Measurements from ENCODE around the gene ANKRD39. TPM values are rescaled to one million over a fixed set of nuclear protein-coding genes. Genes with fewer than 3 reads are reported as not detected.

ANKRD39 gene
- total and polyA plus RNA-seq, 2 experiments from 2014 or later = 17.5 to 32.0 TPM

GRCh38 chr2:96816836-96817702, 40.7 kb downstream of the ANKRD39 start:
- H3K4me2 ChIP-seq = peak overlapping the region; percentile 96
- Mint-ChIP-seq H3K4me3 (peak overlapping the region; percentile 83), H3K4me1 (peaks cover 40% of the 10 kb centered on the region), H3K27ac (no peak overlapping the region), H3K36me3 (ENCODE audit: low read depth) (peaks cover 33% of the 10 kb centered on the region), H3K27me3 (ENCODE audit: insufficient read depth, low read depth, poor library complexity) (peaks cover 16% of the 10 kb centered on the region), H3K9me3 (no peaks in the 10 kb centered on the region)
- peaks cover 6% of the 10 kb centered on the region; the same call in 1 of the 2 replicates for H3F3A ChIP-seq (replicated peaks; ENCODE audit: low read depth)
- DNase-seq (ENCODE audit: low spot score) = peak; percentile 34
- peaks cover 38% of the 10 kb centered on the region for H4K20me1 ChIP-seq (replicated peaks; ENCODE audit: insufficient read depth)
- H3K27ac ChIP-seq (ENCODE audit: low read depth) = no peak overlapping the region
- no peaks in the 10 kb centered on the region for H3K9me2 ChIP-seq (ENCODE audit: insufficient read depth)
- ATAC-seq = peak; percentile 27; the same call in 2 of the 3 replicates
- H2AFZ ChIP-seq = no peak overlapping the region
- peaks cover 51% of the 10 kb centered on the region for H3K79me2 ChIP-seq (replicated peaks; ENCODE audit: insufficient read depth)
- no peaks in the 10 kb centered on the region for H3K27me3 ChIP-seq (ENCODE audit: insufficient read depth)
- TF ChIP-seq EZH2 (IDR thresholded peaks at IDR 0.05; ENCODE audit: low read depth, unreplicated experiment) (no peak), POLR2AphosphoS5 (IDR thresholded peaks at IDR 0.05; ENCODE audit: low read depth) (0 out of 2 replicates have a peak, but pooled peaks have one; percentile 10)
- peak overlapping the region; percentile 88 for H3K4me3 ChIP-seq
- peaks cover 21% of the 10 kb centered on the region for H3K4me1 ChIP-seq (ENCODE audit: insufficient read depth)
- H3K36me3 ChIP-seq (ENCODE audit: insufficient read depth) = no peaks in the 10 kb centered on the region; the same call in 1 of the 2 replicates

GRCh38 chr2:96816127-96816835, 41.5 kb downstream of the ANKRD39 start, which contains the start of gene CNNM3:
Gene CNNM3 (plus strand): TSS chr2:96816268. CDS start chr2:96816278, 10 bp downstream.
- peak within 1 kb of the TSS; percentile 66 for H3K27ac Mint-ChIP-seq
- TF ChIP-seq JUNB (IDR thresholded peaks at IDR 0.05; ENCODE audit: unreplicated experiment) = no peak
- peak; percentile 48; the same call in 1 of the 2 replicates for TF ChIP-seq CREB1 (CRISPR knock-in tag; IDR thresholded peaks at IDR 0.05; ENCODE audit: low read depth)
- TF ChIP-seq ZNF114 (CRISPR knock-in tag; IDR thresholded peaks at IDR 0.05) = no peak
- TF ChIP-seq, protein P1, sequence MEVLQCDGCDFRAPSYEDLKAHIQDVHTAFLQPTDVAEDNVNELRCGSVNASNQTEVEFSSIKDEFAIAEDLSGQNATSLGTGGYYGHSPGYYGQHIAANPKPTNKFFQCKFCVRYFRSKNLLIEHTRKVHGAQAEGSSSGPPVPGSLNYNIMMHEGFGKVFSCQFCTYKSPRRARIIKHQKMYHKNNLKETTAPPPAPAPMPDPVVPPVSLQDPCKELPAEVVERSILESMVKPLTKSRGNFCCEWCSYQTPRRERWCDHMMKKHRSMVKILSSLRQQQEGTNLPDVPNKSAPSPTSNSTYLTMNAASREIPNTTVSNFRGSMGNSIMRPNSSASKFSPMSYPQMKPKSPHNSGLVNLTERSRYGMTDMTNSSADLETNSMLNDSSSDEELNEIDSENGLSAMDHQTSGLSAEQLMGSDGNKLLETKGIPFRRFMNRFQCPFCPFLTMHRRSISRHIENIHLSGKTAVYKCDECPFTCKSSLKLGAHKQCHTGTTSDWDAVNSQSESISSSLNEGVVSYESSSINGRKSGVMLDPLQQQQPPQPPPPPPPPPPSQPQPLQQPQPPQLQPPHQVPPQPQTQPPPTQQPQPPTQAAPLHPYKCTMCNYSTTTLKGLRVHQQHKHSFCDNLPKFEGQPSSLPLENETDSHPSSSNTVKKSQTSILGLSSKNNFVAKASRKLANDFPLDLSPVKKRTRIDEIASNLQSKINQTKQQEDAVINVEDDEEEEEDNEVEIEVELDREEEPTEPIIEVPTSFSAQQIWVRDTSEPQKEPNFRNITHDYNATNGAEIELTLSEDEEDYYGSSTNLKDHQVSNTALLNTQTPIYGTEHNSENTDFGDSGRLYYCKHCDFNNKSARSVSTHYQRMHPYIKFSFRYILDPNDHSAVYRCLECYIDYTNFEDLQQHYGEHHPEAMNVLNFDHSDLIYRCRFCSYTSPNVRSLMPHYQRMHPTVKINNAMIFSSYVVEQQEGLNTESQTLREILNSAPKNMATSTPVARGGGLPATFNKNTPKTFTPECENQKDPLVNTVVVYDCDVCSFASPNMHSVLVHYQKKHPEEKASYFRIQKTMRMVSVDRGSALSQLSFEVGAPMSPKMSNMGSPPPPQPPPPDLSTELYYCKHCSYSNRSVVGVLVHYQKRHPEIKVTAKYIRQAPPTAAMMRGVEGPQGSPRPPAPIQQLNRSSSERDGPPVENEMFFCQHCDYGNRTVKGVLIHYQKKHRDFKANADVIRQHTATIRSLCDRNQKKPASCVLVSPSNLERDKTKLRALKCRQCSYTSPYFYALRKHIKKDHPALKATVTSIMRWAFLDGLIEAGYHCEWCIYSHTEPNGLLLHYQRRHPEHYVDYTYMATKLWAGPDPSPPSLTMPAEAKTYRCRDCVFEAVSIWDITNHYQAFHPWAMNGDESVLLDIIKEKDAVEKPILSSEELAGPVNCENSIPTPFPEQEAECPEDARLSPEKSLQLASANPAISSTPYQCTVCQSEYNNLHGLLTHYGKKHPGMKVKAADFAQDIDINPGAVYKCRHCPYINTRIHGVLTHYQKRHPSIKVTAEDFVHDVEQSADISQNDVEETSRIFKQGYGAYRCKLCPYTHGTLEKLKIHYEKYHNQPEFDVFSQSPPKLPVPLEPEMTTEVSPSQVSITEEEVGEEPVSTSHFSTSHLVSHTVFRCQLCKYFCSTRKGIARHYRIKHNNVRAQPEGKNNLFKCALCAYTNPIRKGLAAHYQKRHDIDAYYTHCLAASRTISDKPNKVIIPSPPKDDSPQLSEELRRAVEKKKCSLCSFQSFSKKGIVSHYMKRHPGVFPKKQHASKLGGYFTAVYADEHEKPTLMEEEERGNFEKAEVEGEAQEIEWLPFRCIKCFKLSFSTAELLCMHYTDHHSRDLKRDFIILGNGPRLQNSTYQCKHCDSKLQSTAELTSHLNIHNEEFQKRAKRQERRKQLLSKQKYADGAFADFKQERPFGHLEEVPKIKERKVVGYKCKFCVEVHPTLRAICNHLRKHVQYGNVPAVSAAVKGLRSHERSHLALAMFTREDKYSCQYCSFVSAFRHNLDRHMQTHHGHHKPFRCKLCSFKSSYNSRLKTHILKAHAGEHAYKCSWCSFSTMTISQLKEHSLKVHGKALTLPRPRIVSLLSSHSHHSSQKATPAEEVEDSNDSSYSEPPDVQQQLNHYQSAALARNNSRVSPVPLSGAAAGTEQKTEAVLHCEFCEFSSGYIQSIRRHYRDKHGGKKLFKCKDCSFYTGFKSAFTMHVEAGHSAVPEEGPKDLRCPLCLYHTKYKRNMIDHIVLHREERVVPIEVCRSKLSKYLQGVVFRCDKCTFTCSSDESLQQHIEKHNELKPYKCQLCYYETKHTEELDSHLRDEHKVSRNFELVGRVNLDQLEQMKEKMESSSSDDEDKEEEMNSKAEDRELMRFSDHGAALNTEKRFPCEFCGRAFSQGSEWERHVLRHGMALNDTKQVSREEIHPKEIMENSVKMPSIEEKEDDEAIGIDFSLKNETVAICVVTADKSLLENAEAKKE (CRISPR knock-in tag; IDR thresholded peaks at IDR 0.05) = no peak
- peak; percentile 75 for TF ChIP-seq POLR2AphosphoS5 (IDR thresholded peaks at IDR 0.05; ENCODE audit: low read depth)
- TF ChIP-seq, protein P2, sequence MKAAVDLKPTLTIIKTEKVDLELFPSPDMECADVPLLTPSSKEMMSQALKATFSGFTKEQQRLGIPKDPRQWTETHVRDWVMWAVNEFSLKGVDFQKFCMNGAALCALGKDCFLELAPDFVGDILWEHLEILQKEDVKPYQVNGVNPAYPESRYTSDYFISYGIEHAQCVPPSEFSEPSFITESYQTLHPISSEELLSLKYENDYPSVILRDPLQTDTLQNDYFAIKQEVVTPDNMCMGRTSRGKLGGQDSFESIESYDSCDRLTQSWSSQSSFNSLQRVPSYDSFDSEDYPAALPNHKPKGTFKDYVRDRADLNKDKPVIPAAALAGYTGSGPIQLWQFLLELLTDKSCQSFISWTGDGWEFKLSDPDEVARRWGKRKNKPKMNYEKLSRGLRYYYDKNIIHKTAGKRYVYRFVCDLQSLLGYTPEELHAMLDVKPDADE (IDR thresholded peaks at IDR 0.05) = no peak
- TF ChIP-seq, protein P3, sequence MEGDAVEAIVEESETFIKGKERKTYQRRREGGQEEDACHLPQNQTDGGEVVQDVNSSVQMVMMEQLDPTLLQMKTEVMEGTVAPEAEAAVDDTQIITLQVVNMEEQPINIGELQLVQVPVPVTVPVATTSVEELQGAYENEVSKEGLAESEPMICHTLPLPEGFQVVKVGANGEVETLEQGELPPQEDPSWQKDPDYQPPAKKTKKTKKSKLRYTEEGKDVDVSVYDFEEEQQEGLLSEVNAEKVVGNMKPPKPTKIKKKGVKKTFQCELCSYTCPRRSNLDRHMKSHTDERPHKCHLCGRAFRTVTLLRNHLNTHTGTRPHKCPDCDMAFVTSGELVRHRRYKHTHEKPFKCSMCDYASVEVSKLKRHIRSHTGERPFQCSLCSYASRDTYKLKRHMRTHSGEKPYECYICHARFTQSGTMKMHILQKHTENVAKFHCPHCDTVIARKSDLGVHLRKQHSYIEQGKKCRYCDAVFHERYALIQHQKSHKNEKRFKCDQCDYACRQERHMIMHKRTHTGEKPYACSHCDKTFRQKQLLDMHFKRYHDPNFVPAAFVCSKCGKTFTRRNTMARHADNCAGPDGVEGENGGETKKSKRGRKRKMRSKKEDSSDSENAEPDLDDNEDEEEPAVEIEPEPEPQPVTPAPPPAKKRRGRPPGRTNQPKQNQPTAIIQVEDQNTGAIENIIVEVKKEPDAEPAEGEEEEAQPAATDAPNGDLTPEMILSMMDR (conservative IDR thresholded peaks at IDR 0.05; ENCODE audit: low read depth in 2 of 2) = peak; percentile 32 to 38; a peak in 3 of 4 replicates

More at GRCh38 chr2:96816127-96816835, 41.5 kb downstream of the ANKRD39 start, which contains the start of gene CNNM3:
- peak within 1 kb of the TSS; percentile 97 for H3K4me2 ChIP-seq
- H3K36me3 ChIP-seq (ENCODE audit: insufficient read depth) = no peaks in the 10 kb centered on the region; the same call in 1 of the 2 replicates
- peaks cover 6% of the 10 kb centered on the region; the same call in 1 of the 2 replicates for H3F3A ChIP-seq (replicated peaks; ENCODE audit: low read depth)
- Mint-ChIP-seq H3K4me1 (peaks cover 38% of the 10 kb centered on the region), H3K27me3 (ENCODE audit: insufficient read depth, low read depth, poor library complexity) (peaks cover 16% of the 10 kb centered on the region), H3K36me3 (ENCODE audit: low read depth) (peaks cover 30% of the 10 kb centered on the region), H3K9me3 (no peaks in the 10 kb centered on the region), H3K4me3 (peak within 1 kb of the TSS; percentile 86)
- H3K79me2 ChIP-seq (replicated peaks; ENCODE audit: insufficient read depth) = peaks cover 43% of the 10 kb centered on the region
- peaks cover 32% of the 10 kb centered on the region for H4K20me1 ChIP-seq (replicated peaks; ENCODE audit: insufficient read depth)
- peak within 1 kb of the TSS; percentile 88 for H3K4me3 ChIP-seq
- H3K27ac ChIP-seq (ENCODE audit: low read depth) = no peak within 1 kb of the TSS
- peaks cover 21% of the 10 kb centered on the region for H3K4me1 ChIP-seq (ENCODE audit: insufficient read depth)
- peak within 1 kb of the TSS; percentile 99 for H2AFZ ChIP-seq
- H3K27me3 ChIP-seq (ENCODE audit: insufficient read depth) = no peaks in the 10 kb centered on the region
- ATAC-seq (peak; percentile 93), DNase-seq (ENCODE audit: low spot score) (peak; percentile 98)
- no peaks in the 10 kb centered on the region for H3K9me2 ChIP-seq (ENCODE audit: insufficient read depth)

Data from GM23338 (cell line).